ENCODE measurements around the gene RRP36. TPM values are rescaled to one million over a fixed set of nuclear protein-coding genes. Genes with fewer than 3 reads are reported as not detected.

Gene RRP36
- polyA plus RNA-seq, 1 of the 3 experiments (the other 2 are of a cell fraction): 60.5 TPM

GRCh38 chr6:43077981-43078511, 56.6 kb downstream of the RRP36 start:
- TF ChIP-seq USF1 (IDR thresholded peaks at IDR 0.05; ENCODE audit: borderline replicate concordance, low read depth): no peak
- TF ChIP-seq, protein P1, sequence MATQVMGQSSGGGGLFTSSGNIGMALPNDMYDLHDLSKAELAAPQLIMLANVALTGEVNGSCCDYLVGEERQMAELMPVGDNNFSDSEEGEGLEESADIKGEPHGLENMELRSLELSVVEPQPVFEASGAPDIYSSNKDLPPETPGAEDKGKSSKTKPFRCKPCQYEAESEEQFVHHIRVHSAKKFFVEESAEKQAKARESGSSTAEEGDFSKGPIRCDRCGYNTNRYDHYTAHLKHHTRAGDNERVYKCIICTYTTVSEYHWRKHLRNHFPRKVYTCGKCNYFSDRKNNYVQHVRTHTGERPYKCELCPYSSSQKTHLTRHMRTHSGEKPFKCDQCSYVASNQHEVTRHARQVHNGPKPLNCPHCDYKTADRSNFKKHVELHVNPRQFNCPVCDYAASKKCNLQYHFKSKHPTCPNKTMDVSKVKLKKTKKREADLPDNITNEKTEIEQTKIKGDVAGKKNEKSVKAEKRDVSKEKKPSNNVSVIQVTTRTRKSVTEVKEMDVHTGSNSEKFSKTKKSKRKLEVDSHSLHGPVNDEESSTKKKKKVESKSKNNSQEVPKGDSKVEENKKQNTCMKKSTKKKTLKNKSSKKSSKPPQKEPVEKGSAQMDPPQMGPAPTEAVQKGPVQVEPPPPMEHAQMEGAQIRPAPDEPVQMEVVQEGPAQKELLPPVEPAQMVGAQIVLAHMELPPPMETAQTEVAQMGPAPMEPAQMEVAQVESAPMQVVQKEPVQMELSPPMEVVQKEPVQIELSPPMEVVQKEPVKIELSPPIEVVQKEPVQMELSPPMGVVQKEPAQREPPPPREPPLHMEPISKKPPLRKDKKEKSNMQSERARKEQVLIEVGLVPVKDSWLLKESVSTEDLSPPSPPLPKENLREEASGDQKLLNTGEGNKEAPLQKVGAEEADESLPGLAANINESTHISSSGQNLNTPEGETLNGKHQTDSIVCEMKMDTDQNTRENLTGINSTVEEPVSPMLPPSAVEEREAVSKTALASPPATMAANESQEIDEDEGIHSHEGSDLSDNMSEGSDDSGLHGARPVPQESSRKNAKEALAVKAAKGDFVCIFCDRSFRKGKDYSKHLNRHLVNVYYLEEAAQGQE (IDR thresholded peaks at IDR 0.05; ENCODE audit: low read depth, low read length): 0 out of 2 replicates have a peak, but pooled peaks have one; percentile 23
- Histone ChIP-seq H3K9ac (peak overlapping the region; percentile 96), H3K4me1 (ENCODE audit: control insufficient read depth in 1 of 2, insufficient read depth in 2 of 2, low read depth in 1 of 2, low read length in 1 of 2) (peaks cover 14 to 23% of the 10 kb centered on the region in 2 experiments; a peak in 2 of 4 replicates), H3K9me2 (no peaks in the 10 kb centered on the region), H3K4me2 (peak overlapping the region; percentile 93), H3F3A (replicated peaks; ENCODE audit: insufficient read depth) (no peaks in the 10 kb centered on the region), H3K27me3 (ENCODE audit: insufficient read depth) (no peaks in the 10 kb centered on the region), H4K20me1 (ENCODE audit: insufficient read depth) (peaks cover 30% of the 10 kb centered on the region; the same call in 1 of the 2 replicates), H3K9me3 (no peaks in the 10 kb centered on the region), H3K4me3 (ENCODE audit: low read depth in 2 of 2, low read length in 1 of 2) (peak overlapping the region; percentile 81 to 90), H3K27ac (ENCODE audit: low read depth in 2 of 2, low read length in 1 of 2) (peak overlapping the region; percentile 71 to 86; a peak in 3 of 4 replicates), H3K79me2 (ENCODE audit: insufficient read depth) (peaks cover 68% of the 10 kb centered on the region), H2AFZ (ENCODE audit: low read depth) (no peak overlapping the region), H3K36me3 (replicated peaks in 1 of 2; ENCODE audit: control insufficient read depth in 1 of 2, insufficient read depth in 2 of 2, low read length in 1 of 2) (peaks cover 0 to 4% of the 10 kb centered on the region in 2 experiments)
- 84% methylated on average over 6 of the region's 6 CpGs for WGBS (ENCODE audit: low lambda C conversion rate)
- CTCF ChIA-PET: interaction anchor here (1.1 to 4.4 kb wide), 4 partner anchors 19 to 177 kb away, joined by 3 to 29 read pairs (median 9); no protein-coding TSS in a partner anchor
- peak; percentile 59 for DNase-seq
- POLR2A ChIA-PET: interaction anchor here (0.9 to 2.6 kb wide), 3 partner anchors 12 to 45 kb away, joined by 4 to 21 read pairs (median 11); no protein-coding TSS in a partner anchor

DNA sequence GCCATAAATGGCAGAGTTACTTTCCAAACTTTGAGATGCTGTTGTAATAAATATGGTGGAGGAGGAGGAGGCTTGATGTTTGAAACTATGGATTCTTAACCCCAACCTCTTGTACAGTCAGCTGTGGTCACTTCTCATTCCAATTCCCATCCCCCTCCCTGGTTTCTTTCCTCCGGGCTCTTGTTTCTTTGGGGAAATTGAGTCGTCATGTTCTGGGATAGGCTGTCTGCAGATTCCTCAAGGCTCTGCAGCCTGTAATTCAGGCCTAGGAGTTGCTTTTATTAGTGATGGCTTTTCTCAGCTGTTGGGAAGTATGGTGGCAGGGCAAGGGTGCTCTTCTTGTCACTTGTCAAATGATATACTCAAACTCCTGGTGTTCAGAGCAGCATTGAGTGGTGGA, 57.3 kb downstream of the RRP36 start:
- Histone ChIP-seq H3K27me3 (ENCODE audit: insufficient read depth) (no peaks in the 10 kb centered on the region), H3K4me2 (no peak overlapping the region), H3K36me3 (replicated peaks in 1 of 2; ENCODE audit: control insufficient read depth in 1 of 2, insufficient read depth in 2 of 2, low read length in 1 of 2) (peaks cover 0 to 1% of the 10 kb centered on the region in 2 experiments), H3K4me1 (ENCODE audit: control insufficient read depth in 1 of 2, insufficient read depth in 2 of 2, low read depth in 1 of 2, low read length in 1 of 2) (peaks cover 14 to 23% of the 10 kb centered on the region in 2 experiments; a peak in 2 of 4 replicates), H3F3A (replicated peaks; ENCODE audit: insufficient read depth) (no peaks in the 10 kb centered on the region), H3K9me3 (no peaks in the 10 kb centered on the region), H4K20me1 (ENCODE audit: insufficient read depth) (peaks cover 35% of the 10 kb centered on the region; the same call in 1 of the 2 replicates), H3K9me2 (no peaks in the 10 kb centered on the region), H3K27ac (ENCODE audit: low read depth in 2 of 2, low read length in 1 of 2) (no peak overlapping the region), H3K79me2 (ENCODE audit: insufficient read depth) (peaks cover 74% of the 10 kb centered on the region), H3K9ac (no peak overlapping the region), H2AFZ (ENCODE audit: low read depth) (no peak overlapping the region), H3K4me3 (ENCODE audit: low read depth in 2 of 2, low read length in 1 of 2) (no peak overlapping the region)
- POLR2A ChIA-PET: no interaction called here
- no peak for DNase-seq
- WGBS (ENCODE audit: low lambda C conversion rate): 90% methylated on average over 2 of the region's 2 CpGs
- CTCF ChIA-PET: interaction anchor here (1.1 kb wide), 1 partner anchor 42 kb away, joined by 3 read pairs; no protein-coding TSS in a partner anchor
- no peak for TF ChIP-seq SIN3A (IDR thresholded peaks at IDR 0.05; ENCODE audit: borderline replicate concordance, low read depth, low read length)
- TF ChIP-seq YY1 (IDR thresholded peaks at IDR 0.05; ENCODE audit: low read depth): no peak
- TF ChIP-seq, protein P2, sequence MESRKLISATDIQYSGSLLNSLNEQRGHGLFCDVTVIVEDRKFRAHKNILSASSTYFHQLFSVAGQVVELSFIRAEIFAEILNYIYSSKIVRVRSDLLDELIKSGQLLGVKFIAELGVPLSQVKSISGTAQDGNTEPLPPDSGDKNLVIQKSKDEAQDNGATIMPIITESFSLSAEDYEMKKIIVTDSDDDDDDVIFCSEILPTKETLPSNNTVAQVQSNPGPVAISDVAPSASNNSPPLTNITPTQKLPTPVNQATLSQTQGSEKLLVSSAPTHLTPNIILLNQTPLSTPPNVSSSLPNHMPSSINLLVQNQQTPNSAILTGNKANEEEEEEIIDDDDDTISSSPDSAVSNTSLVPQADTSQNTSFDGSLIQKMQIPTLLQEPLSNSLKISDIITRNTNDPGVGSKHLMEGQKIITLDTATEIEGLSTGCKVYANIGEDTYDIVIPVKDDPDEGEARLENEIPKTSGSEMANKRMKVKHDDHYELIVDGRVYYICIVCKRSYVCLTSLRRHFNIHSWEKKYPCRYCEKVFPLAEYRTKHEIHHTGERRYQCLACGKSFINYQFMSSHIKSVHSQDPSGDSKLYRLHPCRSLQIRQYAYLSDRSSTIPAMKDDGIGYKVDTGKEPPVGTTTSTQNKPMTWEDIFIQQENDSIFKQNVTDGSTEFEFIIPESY (IDR thresholded peaks at IDR 0.05; ENCODE audit: borderline replicate concordance, low read depth): no peak
- no peak for TF ChIP-seq FOSL2 (IDR thresholded peaks at IDR 0.05; ENCODE audit: borderline replicate concordance, low read depth)
- TF ChIP-seq, protein P3, sequence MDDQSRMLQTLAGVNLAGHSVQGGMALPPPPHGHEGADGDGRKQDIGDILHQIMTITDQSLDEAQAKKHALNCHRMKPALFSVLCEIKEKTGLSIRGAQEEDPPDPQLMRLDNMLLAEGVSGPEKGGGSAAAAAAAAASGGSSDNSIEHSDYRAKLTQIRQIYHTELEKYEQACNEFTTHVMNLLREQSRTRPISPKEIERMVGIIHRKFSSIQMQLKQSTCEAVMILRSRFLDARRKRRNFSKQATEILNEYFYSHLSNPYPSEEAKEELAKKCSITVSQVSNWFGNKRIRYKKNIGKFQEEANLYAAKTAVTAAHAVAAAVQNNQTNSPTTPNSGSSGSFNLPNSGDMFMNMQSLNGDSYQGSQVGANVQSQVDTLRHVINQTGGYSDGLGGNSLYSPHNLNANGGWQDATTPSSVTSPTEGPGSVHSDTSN (IDR thresholded peaks at IDR 0.05): no peak
- no peak for TF ChIP-seq GATA2 (CRISPR knock-in tag; IDR thresholded peaks at IDR 0.05)
- TF ChIP-seq GABPA (IDR thresholded peaks at IDR 0.05; ENCODE audit: low read depth): no peak
- TF ChIP-seq EZH2phosphoT487 (IDR thresholded peaks at IDR 0.05; ENCODE audit: borderline replicate concordance, low read depth): no peak
- no peak for TF ChIP-seq MEF2A (IDR thresholded peaks at IDR 0.05; ENCODE audit: borderline replicate concordance, low read depth)
- no peak for TF ChIP-seq MXI1 (IDR thresholded peaks at IDR 0.05; ENCODE audit: low read depth, low read length)
- TF ChIP-seq TAF1 (IDR thresholded peaks at IDR 0.05; ENCODE audit: borderline replicate concordance, low read depth, low read length): no peak
- no peak for TF ChIP-seq USF2 (IDR thresholded peaks at IDR 0.05; ENCODE audit: borderline replicate concordance, low read depth, low read length)
- no peak for TF ChIP-seq POLR2AphosphoS5 (IDR thresholded peaks at IDR 0.05; ENCODE audit: low read depth, low read length)
- no peak for TF ChIP-seq NFIC (IDR thresholded peaks at IDR 0.05; ENCODE audit: borderline replicate concordance)
- TF ChIP-seq TCF12 (IDR thresholded peaks at IDR 0.05): no peak
- no peak for TF ChIP-seq JUND (IDR thresholded peaks at IDR 0.05)

Measured in SK-N-SH (cell line).